ENCODE measurements around the gene GFY.

Gene GFY

DNA sequence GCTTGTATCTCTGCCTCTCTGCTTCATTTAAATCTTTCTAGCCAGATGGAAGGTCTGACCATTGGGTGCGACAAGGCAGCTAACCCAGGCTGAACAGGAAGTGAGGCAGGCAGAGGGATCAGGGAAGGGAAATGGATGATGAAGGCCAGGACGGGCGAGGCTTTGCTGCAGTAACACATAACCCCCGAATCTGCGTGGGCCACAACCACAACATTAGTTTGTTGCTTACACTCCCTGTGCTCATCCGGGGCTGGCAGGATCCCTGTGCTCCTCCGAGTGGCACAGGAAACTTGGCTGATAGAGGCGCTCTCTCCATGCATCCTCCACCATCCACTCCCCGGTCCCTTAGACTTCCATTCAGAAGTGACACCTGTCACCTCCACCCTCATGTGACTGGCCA, 47.7 kb downstream of the GFY start:
- TF ChIP-seq, protein P1, sequence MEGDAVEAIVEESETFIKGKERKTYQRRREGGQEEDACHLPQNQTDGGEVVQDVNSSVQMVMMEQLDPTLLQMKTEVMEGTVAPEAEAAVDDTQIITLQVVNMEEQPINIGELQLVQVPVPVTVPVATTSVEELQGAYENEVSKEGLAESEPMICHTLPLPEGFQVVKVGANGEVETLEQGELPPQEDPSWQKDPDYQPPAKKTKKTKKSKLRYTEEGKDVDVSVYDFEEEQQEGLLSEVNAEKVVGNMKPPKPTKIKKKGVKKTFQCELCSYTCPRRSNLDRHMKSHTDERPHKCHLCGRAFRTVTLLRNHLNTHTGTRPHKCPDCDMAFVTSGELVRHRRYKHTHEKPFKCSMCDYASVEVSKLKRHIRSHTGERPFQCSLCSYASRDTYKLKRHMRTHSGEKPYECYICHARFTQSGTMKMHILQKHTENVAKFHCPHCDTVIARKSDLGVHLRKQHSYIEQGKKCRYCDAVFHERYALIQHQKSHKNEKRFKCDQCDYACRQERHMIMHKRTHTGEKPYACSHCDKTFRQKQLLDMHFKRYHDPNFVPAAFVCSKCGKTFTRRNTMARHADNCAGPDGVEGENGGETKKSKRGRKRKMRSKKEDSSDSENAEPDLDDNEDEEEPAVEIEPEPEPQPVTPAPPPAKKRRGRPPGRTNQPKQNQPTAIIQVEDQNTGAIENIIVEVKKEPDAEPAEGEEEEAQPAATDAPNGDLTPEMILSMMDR (IDR thresholded peaks at IDR 0.05; ENCODE audit: borderline replicate concordance, insufficient read depth, low read depth, low read length) = no peak
- H3K4me3 ChIP-seq (ENCODE audit: low read depth, low read length) = no peak overlapping the region

DNA sequence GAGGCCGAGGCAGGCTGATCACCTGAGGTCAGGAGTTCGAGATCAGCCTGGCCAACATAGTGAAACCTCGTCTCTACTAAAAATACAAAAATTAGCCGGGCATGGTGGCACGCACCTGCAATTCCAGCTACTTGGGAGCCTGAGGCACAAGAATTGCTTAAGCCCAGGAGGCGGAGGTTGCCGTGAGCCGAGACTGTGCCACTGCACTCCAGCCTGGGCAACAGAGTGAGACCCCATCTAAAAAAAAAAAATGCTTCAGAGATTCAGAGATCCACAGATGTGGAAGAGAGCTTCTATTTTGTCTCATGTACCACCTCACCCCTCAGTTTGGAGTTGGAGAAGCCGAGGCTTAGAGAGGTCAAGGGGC, 48.3 kb downstream of the GFY start:
- H3K4me3 ChIP-seq (ENCODE audit: low read depth, low read length) = peak overlapping the region; percentile 47

DNA sequence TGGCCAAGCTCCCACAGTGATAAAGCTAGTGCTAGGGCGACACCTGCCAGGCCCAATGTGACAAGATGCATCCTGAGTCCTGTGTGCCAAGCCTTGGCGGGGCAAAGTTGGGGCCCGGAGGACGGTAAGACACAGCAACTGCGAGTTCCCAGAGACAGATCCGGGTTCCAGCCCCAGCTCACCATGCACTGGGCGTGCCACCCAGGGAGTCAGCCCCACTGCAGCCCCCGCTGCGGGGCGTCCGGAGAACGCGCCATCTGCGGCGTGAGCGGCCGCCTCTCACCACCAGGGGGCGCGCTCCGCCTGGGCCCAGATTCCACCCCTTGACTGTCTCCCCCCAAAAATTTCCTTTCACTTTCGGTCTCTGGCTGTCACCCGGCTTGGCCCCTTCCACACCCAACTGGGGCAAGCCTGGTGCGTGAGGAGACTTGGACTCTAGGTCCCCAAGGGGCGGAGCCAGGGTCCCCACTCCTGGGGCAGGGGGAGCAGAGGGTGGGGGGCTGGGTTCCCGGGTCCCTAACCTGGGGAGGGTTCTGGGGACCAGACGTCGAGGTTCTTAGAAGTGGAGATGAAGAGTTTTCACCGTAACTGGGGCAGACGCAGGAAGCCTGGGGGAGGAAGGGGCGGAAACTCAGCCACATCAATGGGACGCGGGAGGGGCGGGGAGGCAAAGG, 48.8 kb downstream of the GFY start, which contains the start of gene FLT3LG:
FLT3LG (plus strand) TSS at position 348 of the 674 bp plus-strand sequence. CDS start 425 bp downstream, outside the sequence.
- H3K4me3 ChIP-seq (ENCODE audit: low read depth, low read length) = peak within 1 kb of the TSS; percentile 47
- TF ChIP-seq, protein P1 (IDR thresholded peaks at IDR 0.05; ENCODE audit: borderline replicate concordance, insufficient read depth, low read depth, low read length) = peak; percentile 97

DNA sequence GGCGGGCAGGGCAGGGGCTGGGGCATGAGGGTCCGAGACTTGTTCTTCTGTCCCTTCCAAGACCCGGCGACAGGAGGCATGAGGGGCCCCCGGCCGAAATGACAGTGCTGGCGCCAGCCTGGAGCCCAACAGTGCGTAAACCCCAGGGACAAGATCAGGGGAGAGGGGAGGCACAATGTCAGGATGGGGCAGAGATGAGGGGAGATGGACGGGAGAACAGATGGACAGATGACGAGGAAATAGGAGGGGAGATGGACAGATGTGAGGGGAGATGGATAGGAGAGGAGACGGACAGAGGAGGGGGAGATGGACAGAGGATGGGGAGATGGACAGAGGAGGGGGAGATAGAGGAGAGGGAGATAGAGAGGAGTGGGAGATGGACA, 49.3 kb downstream of the GFY start:
- TF ChIP-seq, protein P1 (IDR thresholded peaks at IDR 0.05; ENCODE audit: borderline replicate concordance, insufficient read depth, low read depth, low read length) = no peak
- peak overlapping the region; percentile 47 for H3K4me3 ChIP-seq (ENCODE audit: low read depth, low read length)

DNA sequence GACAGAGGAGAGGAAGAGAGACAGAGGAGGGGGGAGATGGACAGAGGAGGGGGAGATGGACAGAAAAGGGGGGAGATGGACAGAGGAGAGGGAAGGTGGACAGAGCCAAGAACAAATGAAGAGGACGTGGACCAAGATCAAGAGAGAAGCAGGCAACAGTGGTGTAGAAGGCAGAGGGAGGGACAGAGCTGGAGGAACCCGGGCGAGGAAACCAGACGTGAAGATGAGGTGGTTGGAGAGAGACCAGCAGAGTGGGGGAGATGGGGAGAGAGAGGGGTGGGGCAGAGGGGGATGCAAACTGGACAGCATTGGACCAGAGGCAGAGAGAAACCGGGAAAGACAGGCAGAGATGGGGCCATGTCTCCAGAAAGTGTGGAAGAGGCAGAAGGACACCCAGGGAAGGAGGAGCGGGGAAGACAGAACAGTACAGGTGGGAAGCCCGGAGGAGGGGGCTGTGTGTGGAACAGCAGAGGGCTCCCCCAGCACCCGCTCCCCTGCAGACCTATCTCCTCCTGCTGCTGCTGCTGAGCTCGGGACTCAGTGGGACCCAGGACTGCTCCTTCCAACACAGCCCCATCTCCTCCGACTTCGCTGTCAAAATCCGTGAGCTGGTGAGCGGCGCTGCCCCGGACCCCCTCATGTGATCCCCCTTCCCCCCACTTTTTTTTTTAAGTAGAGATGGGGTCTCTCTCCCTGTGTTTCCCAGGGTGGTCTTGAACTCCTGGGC, 50.2 kb downstream of the GFY start:
- H3K4me3 ChIP-seq (ENCODE audit: low read depth, low read length) = no peak overlapping the region

DNA sequence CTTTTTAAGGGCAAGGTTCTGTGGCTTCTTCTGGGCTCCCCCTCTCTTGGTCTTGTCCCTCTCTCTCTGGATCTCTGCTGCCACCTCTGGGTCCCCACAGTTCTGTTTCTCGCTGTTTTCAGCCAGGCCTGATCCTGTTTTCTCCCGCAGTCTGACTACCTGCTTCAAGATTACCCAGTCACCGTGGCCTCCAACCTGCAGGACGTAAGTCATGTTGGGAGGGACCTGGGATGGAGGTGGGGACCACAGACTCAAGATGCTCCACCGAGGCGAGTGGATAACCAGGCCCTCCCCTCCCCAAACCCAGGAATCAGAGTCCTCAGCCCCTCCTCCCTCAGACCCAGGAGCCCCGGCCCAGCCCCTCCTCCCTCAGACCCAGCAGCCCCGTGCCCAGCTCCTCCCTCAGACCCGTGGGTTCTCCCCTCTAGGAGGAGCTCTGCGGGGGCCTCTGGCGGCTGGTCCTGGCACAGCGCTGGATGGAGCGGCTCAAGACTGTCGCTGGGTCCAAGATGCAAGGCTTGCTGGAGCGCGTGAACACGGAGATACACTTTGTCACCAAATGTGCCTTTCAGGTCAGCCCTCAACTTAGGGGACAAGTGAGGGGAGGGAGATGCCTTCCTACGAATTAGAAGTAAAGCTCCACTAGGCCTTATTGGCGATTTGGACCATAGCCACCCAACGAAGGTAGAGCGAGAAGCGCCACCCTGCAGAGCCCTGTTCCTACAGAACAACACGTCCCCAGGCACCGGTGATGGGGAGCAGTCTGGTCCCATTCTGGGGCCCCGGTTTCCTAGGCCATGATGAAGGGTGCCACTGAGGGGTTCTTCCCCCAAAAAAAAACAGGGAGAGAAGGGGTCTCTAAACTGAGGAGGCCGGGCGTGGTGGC, 51.0 kb downstream of the GFY start:
- TF ChIP-seq, protein P1 (IDR thresholded peaks at IDR 0.05; ENCODE audit: borderline replicate concordance, insufficient read depth, low read depth, low read length) = peak; percentile 55; the same call in 1 of the 2 replicates

More for the DNA sequence above, 50.2 kb downstream of the GFY start:
- TF ChIP-seq, protein P1 (IDR thresholded peaks at IDR 0.05; ENCODE audit: borderline replicate concordance, insufficient read depth, low read depth, low read length) = no peak

More for the DNA sequence above, 51.0 kb downstream of the GFY start:
- no peak overlapping the region for H3K4me3 ChIP-seq (ENCODE audit: low read depth, low read length)

Data from GM12875 (cell line).